OCI-LY1 (cell line): Measurements from ENCODE around the gene SEMA3F.

Experiments
- H2AFZ ChIP-seq: fragments of 200-600 bp; sonication (generic), shearing (Covaris generic); 2 replicates; pipeline ENCODE4 v1.6.0; 2014; ENCODE audit warnings: antibody characterized with exemption, mild to moderate bottlenecking, low read length
- H3F3A ChIP-seq: fragments of 200-600 bp; sonication (generic), shearing (Covaris generic); 2 replicates; pipeline ENCODE4 v1.6.0; 2014; ENCODE audit warnings: mild to moderate bottlenecking, antibody characterized with exemption, low read length, moderate library complexity; ENCODE audit not compliant: insufficient read depth
- H3K27ac ChIP-seq: fragments of 200-600 bp; sonication (generic); 2 replicates; pipeline ENCODE4 v1.5.1; 2014; ENCODE audit warnings: low read length, mixed run types, mild to moderate bottlenecking, low read depth; ENCODE audit not compliant: poor library complexity, severe bottlenecking
- H3K27me3 ChIP-seq: fragments of 200-600 bp; sonication (generic); 2 replicates; pipeline ENCODE4 v1.6.0; 2014; ENCODE audit warnings: antibody characterized with exemption, mild to moderate bottlenecking, low read length, moderate library complexity; ENCODE audit not compliant: insufficient read depth
- H3K36me3 ChIP-seq: fragments of 200-600 bp; sonication (generic); 2 replicates; pipeline ENCODE4 v1.6.1; 2014; ENCODE audit warnings: mild to moderate bottlenecking, antibody characterized with exemption, low read length, moderate library complexity, mixed read lengths; ENCODE audit not compliant: insufficient read depth
- H3K4me1 ChIP-seq: fragments of 200-600 bp; sonication (generic); 2 replicates; pipeline ENCODE4 v1.5.1; 2014; ENCODE audit warnings: mild to moderate bottlenecking, low read length, moderate library complexity; ENCODE audit not compliant: insufficient read depth, severe bottlenecking
- H3K4me2 ChIP-seq: fragments of 200-600 bp; sonication (generic), shearing (Covaris generic); 2 replicates; pipeline ENCODE4 v1.6.1; 2014; ENCODE audit warnings: low read length
- H3K4me3 ChIP-seq: fragments of 200-600 bp; sonication (generic); 2 replicates; pipeline ENCODE4 v1.5.1; 2014; ENCODE audit warnings: low read length, low read depth, mild to moderate bottlenecking, mixed read lengths; ENCODE audit not compliant: poor library complexity, severe bottlenecking
- H3K79me2 ChIP-seq: fragments of 200-600 bp; shearing (Covaris generic); 2 replicates; pipeline ENCODE4 v1.6.1; 2016; ENCODE audit warnings: mixed run types, low read length, mixed read lengths; ENCODE audit not compliant: insufficient read depth
- H3K9ac ChIP-seq: fragments of 200-600 bp; sonication (generic), shearing (Covaris generic); 2 replicates; pipeline ENCODE4 v1.6.1; 2014; ENCODE audit warnings: mild to moderate bottlenecking, low read length, mixed read lengths
- H3K9me2 ChIP-seq: fragments of 200-600 bp; sonication (generic), shearing (Covaris generic); 2 replicates; pipeline ENCODE4 v1.6.1; 2014; ENCODE audit warnings: low read depth, mild to moderate bottlenecking, low read length, mixed read lengths
- H3K9me3 ChIP-seq: fragments of 200-600 bp; shearing (Covaris generic); 2 replicates; pipeline ENCODE4 v1.6.1; 2014; ENCODE audit warnings: low read length, mixed read lengths
- H4K20me1 ChIP-seq: fragments of 200-600 bp; sonication (generic), shearing (Covaris generic); 2 replicates; pipeline ENCODE4 v1.6.0; 2016; ENCODE audit warnings: mild to moderate bottlenecking, low read length; ENCODE audit not compliant: insufficient read depth
- CTCF ChIP-seq: fragments of 200-600 bp; sonication (generic), shearing (Covaris generic); IDR thresholded peaks from 2 replicates; pipeline ENCODE4 v1.5.1; 2017; ENCODE audit warnings: mild to moderate bottlenecking, antibody characterized with exemption, low read length, moderate library complexity, mixed read lengths
- EZH2 ChIP-seq: fragments of 200-600 bp; sonication (generic), shearing (Covaris generic); IDR thresholded peaks from 2 replicates; pipeline ENCODE4 v1.8.0; 2017; ENCODE audit warnings: borderline replicate concordance, mixed run types, mild to moderate bottlenecking, antibody characterized with exemption, low read length, moderate library complexity, mixed read lengths

The SEMA3F gene

GRCh38 chr3:50132421-50133282, 22.5 kb upstream of the SEMA3F start:
- Histone ChIP-seq H3K27me3 (peaks cover 10% of the 10 kb centered on the region), H3K4me3 (no peak overlapping the region), H3K9ac (no peak overlapping the region), H2AFZ (no peak overlapping the region), H3K27ac (no peak overlapping the region), H3K4me1 (no peaks in the 10 kb centered on the region), H3K79me2 (no peaks in the 10 kb centered on the region), H3K9me3 (no peaks in the 10 kb centered on the region), H3K36me3 (no peaks in the 10 kb centered on the region), H3K4me2 (no peak overlapping the region), H3F3A (no peaks in the 10 kb centered on the region), H3K9me2 (no peaks in the 10 kb centered on the region), H4K20me1 (no peaks in the 10 kb centered on the region)
- TF ChIP-seq EZH2 (no peak), CTCF (no peak)

- no peaks in the 10 kb centered on the region for H3K4me1 ChIP-seq
- no peaks in the 10 kb centered on the region for H3F3A ChIP-seq
- no peak overlapping the region for H3K4me3 ChIP-seq
- no peak for TF ChIP-seq CTCF
- no peak for TF ChIP-seq EZH2
- peaks cover 10% of the 10 kb centered on the region for H3K27me3 ChIP-seq
- no peak overlapping the region for H2AFZ ChIP-seq
- H3K79me2 ChIP-seq: no peaks in the 10 kb centered on the region
- no peaks in the 10 kb centered on the region for H3K9me2 ChIP-seq
- H3K9me3 ChIP-seq: no peaks in the 10 kb centered on the region
- no peaks in the 10 kb centered on the region for H4K20me1 ChIP-seq
- H3K36me3 ChIP-seq: no peaks in the 10 kb centered on the region
- no peak overlapping the region for H3K4me2 ChIP-seq
- H3K9ac ChIP-seq: no peak overlapping the region
- H3K27ac ChIP-seq: no peak overlapping the region
Observed at GRCh38 chr3:50133283-50133615, 21.9 kb upstream of the SEMA3F start.

GRCh38 chr3:50134367-50134766, 20.8 kb upstream of the SEMA3F start:
- H3K27me3 ChIP-seq: peaks cover 10% of the 10 kb centered on the region

More at GRCh38 chr3:50134367-50134766, 20.8 kb upstream of the SEMA3F start:
- Histone ChIP-seq H3K79me2 (no peaks in the 10 kb centered on the region), H4K20me1 (no peaks in the 10 kb centered on the region), H3K9ac (no peak overlapping the region), H3K9me3 (no peaks in the 10 kb centered on the region), H3K9me2 (no peaks in the 10 kb centered on the region), H3K4me3 (no peak overlapping the region), H3K27ac (no peak overlapping the region), H3K4me2 (no peak overlapping the region), H3K36me3 (no peaks in the 10 kb centered on the region), H2AFZ (no peak overlapping the region), H3F3A (no peaks in the 10 kb centered on the region), H3K4me1 (no peaks in the 10 kb centered on the region)
- TF ChIP-seq EZH2: no peak
- no peak for TF ChIP-seq CTCF
